Thyroid gland (tissue), 4 donors: Measurements from ENCODE around the gene TAF11L13.

Experiments used
- CTCF ChIP-seq, 6 experiments: fragments of 200-600 bp in 3 of 6; fragments of 450-650 bp in 3 of 6; sonication (generic) in 3 of 6; IDR thresholded peaks; one replicate each; pipeline ENCODE4 v1.5.1; 2016 to 2019; ENCODE audit warnings: antibody characterized with exemption in 6 of 6, mild to moderate bottlenecking in 2 of 6, inconsistent platforms in 1 of 6, moderate library complexity in 1 of 6
- POLR2A ChIP-seq, 2 donors: fragments of 450-650 bp; IDR thresholded peaks; one replicate each; pipeline ENCODE4 v1.6.1; 2017; ENCODE audit warnings: antibody characterized with exemption in 2 of 2, mild to moderate bottlenecking in 2 of 2, moderate library complexity in 1 of 2

GRCh38 chr5:17655921-17656320 is 24.0 kb downstream of the TAF11L13 start:
- TF ChIP-seq CTCF (IDR thresholded peaks at IDR 0.05): no peak
- no peak for TF ChIP-seq POLR2A (IDR thresholded peaks at IDR 0.05)
